ENCODE results near the gene JMJD8.
A peak's percentile ranks its signal among the peaks of the same experiment; 100 is the strongest.

JMJD8 gene

DNA sequence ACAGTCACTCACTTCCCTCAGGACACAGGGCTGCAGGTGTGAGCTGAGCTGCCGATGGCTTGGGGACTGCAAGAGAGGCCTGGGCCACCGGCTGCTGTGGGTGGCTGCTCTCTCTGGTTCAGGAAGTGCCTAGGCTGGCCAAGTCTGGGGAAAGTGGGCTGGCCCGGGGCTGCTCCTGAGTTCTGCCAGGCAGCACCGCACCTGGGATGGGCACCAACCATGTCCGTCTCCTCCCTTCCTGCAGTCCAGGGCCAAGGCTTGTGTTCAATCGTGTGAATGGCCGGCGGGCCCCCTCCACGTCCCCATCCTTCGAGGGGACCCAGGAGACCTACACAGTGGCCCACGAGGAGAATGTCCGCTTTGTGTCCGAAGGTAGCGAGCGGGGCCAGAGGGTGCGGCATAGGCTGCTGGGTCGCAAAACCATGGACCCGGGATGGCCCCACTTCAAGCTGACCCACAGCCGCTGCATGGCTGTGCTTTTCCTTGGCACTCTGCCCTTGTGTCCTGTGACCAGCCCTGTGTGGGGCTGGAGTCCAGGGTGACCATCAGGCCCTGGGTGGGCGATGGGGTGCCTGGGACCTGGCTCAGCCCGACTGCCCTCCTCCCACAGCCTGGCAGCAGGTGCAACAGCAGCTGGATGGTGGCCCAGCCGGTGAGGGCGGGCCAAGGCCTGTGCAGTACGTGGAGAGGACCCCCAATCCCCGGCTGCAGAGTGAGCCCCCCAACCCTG is 36.8 kb downstream of the JMJD8 start:
- no peak for DNase-seq
- intact Hi-C loops (cut with DNase I) = no loop called here

DNA sequence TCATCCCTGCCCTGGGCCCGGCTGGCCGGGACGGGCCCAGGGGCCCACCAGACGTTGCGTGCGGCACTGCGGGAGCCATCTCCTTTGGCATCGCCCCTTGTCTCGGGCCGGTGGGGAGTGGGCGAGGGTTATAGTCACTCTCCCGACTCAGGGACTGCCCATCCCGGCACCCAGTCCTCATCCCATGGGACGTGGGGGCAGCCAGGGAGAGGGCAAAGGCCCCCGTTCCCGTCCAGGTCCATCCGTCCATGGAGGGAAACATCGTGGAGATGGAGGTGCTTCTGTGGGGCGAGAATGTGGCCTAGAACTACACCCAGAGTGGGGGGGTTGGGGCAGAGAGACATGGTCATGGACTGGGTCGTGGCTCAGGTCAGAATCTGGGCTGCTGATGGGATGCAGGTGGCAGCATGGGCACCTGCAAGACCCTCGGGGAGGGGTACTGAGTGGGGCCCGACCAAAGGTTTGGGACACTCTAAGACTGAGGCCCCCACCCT is 37.4 kb downstream of the JMJD8 start:
- intact Hi-C loops (cut with DNase I) = no loop called here
- no peak for DNase-seq

DNA sequence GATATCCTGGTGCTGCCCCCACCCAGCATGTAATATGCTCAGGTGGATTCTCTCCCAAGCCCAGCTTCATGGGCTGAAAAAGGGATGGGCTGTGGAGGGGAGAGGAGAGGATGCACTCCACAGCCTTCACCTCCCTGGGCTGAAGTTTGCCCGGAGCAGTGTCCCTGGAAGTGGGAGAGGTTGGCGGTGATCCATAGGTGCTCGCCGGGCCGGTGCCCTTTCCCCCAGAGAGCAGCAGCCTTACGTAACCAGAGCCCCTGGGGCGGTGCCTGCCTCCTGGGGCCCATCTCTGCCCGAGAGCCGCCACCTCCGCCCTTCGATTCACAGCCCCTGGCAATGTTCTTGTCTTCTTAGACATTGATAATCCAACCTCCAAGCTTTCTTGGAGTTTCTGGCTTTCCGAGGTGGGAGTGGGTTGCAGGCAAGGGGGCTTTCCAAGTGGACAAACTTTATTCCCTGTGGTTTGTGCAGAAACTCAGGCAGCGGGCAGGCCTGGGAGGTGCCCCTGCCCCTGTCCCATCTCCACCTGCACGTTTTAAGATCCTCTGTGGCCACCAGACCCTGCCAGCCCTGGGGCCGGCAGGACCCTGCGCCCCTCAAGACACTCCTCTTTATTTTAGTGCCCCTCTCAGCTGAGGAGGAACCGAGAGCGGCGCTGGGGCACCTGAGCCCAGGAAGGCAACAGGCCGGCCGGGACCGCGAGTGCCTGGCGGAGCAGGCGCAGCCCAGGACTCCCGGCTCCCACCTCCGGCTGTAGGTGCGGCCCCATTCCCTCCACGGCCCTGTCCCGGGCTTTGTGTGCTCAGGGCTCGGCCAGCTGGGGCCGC is 38.1 kb downstream of the JMJD8 start:
- DNase-seq = no peak
- intact Hi-C loops (cut with DNase I) = no loop called here

DNA sequence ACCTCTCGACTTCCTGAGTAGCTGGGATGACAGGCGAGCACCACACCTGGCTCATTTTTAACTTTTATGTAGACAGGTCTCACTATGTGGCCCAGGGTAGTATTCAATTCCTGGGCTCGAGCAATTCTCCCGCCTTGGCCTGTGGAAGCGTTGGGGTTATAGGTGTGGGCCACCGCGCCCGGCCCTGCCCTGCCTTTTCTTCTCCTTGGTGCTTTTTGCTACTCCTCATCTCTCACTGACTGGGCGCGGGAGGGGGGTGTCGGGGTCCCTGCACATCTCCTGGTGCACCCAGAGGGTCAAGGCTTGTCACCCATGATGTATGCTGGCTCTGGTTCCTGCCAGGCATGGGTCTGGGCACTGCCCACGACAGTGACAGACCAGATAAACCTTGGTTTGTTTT is 39.6 kb downstream of the JMJD8 start:
- intact Hi-C loops (cut with DNase I) = no loop called here
- DNase-seq = no peak

DNA sequence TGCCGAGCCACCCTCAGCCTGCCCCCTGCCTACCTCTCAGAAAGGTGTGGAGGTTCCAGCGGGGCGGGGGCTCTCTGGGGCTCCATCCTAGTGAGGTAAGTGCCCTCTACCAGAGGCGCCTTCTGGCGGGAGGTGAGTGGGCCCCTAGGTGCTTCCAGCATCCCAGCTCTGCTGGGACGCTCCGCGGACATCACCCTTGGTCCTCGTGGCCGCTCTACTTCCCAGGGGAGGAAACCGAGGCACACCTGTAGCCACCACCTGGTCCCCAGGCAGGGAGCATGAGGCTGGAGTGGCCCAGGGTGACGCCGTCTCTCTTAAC is 41.1 kb downstream of the JMJD8 start:
- intact Hi-C loops (cut with DNase I) = no loop called here
- DNase-seq = no peak

DNA sequence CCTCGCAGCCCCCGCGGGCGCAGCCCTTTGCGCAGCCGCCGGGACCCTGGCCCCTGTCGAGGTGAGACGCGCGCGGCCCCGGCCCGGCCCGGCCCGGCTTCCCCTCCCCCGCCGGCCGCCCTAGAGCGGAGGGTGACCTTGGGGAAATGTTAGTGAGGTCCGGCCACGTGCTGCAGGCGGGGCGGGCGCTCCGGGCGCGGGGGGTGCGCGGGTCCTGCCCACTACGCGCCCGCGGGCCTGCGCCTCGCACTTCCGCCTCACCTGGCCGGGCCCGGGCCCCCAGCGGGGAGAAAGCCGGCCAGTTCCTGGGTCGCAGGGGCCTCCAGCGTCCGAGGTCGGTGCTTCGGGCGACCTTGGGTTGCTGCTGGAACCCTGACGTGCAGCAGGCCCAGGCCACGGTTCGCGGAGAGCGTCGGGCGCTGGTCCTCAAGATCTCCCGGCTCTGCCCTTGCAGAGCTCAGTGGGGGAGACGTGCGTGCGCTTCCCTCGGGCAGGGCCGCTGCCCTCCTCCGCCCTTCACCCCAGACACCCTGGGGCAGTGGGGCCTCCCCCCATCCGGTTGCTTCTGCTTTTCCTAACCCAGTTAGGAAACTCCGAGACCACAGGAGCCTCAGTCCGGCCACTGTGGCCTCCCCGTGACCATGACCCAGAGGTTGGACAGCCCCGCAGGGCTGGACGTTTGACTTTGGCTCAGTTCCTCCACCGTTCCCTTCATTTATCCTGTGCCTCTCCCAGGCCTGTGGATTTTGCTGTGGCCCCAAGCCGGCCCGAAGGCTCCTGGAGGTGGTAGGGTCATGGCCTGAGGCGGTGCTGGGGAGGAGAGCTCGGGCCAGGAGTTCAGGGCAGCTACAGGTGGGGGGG is 41.7 kb downstream of the JMJD8 start:
- DNase-seq = peak in 4 of 10 donors; percentile 31 to 87 (median 48)
- intact Hi-C loops (cut with DNase I) = no loop called here

DNA sequence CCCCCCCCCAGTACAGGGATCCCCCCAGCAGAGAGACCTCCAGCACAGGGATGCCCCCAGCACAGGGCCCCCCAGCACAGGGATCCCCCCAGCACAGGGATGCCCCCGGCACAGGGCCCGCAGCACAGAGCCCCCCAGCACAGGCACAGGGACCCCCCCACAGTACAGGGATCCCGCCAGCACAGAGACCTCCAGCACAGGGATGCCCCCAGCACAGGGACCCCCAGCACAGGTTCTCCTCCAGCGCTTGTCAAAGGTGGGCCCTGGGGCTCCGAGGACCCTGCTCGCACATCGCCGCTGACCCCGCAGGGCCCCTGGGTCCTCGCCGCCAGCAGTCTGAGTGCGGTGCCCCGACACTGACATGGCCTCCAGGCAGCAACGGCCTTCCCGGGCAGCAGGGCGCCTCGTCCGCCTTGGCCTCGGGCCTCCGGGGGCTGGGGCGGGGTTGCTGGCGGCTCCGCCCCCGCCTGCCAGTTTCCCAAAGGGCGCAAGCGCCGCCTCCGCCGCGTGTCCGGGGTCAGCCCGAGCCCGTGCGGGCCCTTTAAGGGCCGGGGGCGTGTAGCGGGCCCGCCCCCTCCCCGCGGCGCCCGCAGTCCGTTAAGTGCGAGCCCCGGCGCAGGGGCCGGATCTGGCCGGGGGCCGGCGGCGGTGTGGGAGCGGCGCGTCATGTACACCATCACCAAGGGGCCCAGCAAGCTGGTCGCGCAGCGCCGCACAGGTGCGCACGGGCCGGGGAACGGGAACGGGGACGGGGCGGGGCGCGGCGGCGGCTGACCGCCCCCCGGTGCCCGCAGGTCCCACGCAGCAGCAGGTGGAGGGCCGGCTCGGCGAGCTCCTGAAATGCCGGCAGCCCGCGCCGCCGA is 42.6 kb downstream of the JMJD8 start, which contains the start of gene MCRIP2:
Gene MCRIP2 (plus strand): TSS at position 503 of the 863 bp plus-strand sequence. CDS start 164 bp downstream, at position 667.
- intact Hi-C loops (cut with DNase I) = no loop called here
- peak; percentile 62 to 96 (median 81) for DNase-seq

DNA sequence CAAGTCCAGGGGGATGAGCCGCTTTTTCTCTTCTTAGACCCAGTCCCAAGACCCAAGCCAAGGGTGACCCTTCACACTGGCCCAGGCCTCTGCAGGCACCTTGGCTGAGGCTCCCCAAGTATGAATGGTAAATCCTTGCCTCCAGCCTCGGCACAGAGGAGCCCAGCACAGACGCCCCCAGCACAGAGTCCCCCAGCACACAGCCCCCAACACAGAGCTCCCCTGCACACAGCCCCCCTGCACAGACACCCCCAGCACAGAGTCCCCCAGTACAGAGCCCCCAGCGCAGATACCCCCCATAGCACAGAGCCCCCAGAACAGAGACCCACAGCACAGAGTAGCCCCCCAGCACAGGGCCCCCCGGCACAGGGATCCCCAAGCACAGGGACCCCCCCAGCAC is 43.5 kb downstream of the JMJD8 start:
- intact Hi-C loops (cut with DNase I) = no loop called here
- DNase-seq = no peak

DNA sequence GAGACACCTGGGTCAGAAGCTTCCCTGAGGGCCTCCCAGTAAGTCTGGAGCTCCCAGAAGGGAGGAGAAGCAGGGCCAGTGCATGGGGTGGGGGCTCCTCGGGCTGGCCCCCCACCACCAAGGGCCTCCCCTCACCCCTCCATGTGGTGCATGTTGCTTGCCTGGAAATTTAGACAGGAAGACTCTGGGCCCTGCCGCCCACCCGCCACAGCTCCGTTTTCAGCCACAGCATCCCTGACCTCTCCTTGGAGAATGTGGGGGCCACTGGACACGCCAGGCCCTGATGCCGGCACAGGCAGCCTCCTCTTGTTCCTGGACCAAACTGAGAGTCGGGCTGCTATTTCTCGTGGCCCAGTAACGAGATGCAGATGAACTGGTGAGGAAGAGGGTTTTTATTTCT is 45.3 kb downstream of the JMJD8 start:
- DNase-seq = no peak
- intact Hi-C loops (cut with DNase I) = no loop called here

DNA sequence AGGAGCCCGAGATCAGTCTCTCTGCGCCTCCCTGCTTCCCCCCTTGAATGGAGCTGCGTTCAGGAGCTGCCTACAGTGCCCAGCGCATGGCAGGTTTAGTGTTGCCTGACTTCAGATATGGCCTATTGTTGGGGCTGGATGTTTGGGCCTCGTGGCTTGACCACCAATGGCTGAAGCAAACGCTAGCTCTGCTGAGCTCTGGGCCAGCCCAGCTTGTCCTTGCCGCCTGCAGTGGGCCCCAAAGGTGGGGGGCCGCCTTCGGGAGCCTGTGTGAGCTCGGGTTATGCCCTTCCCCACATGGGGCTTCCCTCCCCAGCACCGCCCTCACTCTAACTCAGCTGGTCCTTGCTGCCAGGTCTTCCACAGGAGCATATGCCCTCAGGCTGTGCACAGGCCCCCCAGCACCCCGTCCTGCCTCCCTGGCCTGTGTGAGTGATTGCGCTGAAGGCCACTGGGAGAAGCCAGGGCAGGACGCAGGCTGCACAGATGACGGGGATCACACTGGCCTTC is 46.0 kb downstream of the JMJD8 start:
- intact Hi-C loops (cut with DNase I) = no loop called here
- no peak for DNase-seq

DNA sequence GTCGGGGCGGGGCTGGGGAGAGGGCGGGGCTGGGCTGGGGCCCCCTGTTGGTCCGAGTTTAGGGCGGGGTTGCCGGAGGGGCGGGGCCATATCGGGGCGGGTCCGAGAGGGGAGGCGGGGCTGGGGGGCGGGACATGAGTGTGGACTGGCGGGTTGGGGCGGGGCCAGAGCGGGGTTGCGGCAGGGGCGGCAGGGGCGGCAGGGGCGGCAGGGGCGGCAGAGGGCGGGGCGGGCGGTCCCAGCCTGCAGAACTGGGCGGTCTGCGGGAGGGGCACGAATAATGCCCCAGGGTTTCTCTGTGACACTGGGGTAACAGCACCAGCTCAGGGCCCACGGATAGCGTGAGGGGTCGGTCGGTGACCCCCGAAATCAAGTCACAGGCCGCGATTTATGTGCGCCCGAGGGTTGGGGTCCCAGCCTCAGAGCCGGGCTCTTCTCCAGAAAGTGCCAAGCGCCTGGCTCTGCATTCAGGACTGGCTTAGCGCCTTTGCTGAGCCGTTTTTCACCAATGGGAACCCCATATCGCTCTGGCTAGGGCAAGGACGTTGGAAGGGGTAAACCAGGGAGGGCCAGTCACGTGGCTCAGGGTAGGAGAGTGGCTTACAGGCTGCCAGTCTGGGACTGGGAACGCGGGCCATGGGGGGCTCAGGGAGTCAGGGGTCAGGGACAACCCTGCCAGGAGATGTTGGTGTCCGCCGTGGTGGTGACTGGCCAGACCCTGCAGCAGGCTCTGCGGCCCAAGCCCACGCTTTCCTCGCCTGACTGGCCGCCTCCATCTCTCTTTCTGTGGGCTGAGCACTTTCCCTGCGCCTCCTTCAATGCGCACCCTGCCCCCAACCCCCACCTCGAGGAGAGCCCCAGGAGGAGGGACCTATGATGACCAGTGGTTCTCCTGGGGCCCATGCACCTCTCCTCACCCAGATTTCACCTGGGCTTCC is 46.8 kb downstream of the JMJD8 start:
- peak; percentile 83 to 98 (median 93) for DNase-seq
- intact Hi-C loops (cut with DNase I) = loop anchor here (2.0 kb wide), 1 partner anchor 45 kb away; no protein-coding TSS in a partner anchor

DNA sequence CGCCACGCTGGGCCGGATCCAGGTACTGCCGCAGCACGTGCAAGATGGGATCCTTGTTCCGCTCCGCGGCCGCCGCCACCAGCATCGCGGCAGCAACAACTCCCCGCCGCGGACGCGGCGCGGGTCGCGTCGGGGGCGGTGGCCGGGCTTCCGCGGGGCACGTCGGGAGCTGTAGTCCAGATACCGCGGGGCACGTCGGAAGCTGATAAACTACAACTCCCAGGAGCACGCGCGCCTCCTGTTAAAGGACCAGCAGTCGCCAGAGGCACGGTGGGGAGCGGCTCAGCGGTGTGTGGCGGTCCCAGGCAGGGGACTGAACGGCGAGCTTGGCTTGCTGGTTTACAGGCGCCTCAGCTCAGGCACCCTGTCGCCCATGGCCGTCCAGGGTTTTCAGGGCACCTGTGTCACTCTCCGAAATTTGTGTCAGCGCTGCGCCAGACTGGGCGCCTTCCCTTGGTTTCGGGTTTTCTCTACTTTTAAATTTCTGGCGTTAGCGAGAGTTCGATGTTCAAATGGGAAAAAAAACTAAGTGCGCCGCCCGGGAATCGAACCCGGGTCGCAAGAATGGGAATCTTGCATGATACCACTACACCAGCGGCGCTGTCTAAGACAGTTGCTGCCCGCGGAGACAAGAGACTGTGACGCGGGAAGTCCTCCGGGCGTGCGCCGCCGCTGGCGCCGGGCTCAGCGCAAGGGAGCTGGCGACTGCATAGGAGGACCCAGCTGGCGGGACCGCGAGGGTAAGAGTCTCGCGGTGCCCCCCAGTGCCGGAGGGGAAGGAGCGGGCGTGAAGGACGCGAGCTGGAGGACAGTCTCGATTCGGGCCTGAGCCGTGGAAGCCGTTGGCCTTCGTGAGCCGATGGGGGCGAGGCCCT is 47.7 kb downstream of the JMJD8 start, which contains the start of gene METTL26:
Gene METTL26 (minus strand): TSS at position 100 of the 875 bp plus-strand sequence. CDS start 15 bp downstream, at position 85.
- DNase-seq = peak; percentile 91 to 99 (median 97)
- intact Hi-C loops (cut with DNase I) = loop anchor here (2.0 kb wide), 1 partner anchor 44 kb away; no protein-coding TSS in a partner anchor

DNA sequence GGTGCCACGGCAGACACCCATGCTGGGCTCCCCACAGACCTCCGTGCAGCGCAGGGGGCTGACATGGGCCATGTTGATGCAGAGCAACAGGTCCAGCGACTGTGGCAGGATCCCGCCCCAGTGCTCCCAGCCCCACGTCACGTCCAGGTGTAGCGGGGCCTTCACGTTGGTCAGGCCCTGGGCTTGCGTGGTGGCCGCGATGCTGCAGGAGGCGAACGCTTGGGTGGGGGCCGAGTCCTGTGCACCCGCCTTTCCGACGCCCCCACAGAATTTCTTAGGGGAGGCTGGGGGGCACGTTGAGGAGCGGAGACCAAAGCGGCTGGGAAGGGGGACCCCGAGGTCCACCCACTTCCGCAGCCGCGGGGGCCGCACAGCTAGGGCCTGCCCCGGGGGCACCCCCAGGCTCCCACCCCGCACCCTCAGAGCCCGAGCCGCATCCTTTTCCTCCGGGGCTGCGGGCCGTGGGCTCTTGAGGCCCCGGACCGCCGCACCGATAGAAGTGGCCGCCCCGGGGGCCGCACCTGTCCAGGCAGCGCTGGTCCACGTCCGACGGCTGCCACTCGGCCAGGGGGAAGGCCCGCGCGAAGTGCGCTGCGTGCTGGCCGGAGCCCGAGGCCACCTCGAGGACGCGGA is 48.4 kb downstream of the JMJD8 start:
- intact Hi-C loops (cut with DNase I) = loop anchor here (2.0 kb wide), 1 partner anchor 43 kb away; no protein-coding TSS in a partner anchor
- no peak for DNase-seq

DNA sequence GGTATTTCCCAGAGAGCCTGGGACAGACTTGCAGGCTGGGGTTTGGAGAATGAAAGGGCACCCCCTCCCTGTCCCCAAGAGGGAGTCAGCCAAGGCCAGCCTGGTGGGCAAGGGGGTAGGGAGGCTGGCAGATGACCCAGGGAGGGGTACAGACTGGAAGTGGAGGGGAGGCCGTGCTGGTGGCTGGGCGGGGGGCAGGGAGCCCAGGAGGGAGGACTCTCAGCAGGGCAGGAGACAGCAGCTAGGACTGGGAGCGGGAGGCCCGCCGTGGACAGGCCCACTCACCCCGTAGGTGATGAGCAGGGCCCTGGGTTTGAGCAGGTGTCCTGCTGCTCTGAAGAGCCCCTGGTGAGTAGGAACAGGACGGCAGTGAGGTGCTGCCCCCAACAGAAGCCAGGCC is 49.1 kb downstream of the JMJD8 start:
- DNase-seq = no peak
- intact Hi-C loops (cut with DNase I) = no loop called here

DNA sequence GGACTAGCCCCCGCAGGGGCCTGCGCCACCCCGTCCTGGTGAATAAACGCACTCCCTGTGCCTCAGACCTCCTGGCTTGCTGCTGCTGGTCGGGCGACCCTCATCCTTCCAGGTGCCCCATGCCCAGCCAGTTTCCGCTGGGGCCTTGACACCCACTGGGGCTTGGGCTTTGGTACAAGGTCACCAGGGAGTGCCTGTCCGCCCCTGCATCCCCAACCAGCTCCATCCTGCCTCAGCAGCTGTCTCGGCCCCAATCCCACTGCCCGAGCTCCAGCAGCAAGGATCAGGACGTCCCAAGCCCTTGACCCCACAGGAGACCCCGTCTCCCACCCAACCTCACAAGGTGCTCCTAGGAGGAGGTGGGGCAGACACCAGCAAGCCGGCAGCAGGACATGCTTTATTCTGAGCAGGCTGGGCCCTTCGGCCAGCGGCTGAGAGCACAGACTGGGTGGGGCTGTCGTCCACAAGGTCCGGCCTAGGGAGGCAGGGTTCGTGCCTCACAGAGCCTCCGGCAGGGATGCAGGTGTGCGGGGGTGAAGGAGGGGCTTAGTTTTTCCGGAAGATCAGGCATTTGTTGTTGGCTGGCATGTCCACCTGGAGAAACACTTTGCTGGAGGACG is 50.0 kb downstream of the JMJD8 start:
- intact Hi-C loops (cut with DNase I) = no loop called here
- no peak for DNase-seq

DNA sequence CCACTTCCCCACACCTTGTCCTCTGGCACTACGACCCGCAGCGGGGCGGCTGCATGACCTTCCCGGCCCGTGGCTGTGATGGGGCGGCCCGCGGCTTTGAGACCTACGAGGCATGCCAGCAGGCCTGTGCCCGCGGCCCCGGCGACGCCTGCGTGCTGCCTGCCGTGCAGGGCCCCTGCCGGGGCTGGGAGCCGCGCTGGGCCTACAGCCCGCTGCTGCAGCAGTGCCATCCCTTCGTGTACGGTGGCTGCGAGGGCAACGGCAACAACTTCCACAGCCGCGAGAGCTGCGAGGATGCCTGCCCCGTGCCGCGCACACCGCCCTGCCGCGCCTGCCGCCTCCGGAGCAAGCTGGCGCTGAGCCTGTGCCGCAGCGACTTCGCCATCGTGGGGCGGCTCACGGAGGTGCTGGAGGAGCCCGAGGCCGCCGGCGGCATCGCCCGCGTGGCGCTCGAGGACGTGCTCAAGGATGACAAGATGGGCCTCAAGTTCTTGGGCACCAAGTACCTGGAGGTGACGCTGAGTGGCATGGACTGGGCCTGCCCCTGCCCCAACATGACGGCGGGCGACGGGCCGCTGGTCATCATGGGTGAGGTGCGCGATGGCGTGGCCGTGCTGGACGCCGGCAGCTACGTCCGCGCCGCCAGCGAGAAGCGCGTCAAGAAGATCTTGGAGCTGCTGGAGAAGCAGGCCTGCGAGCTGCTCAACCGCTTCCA is 50.6 kb downstream of the JMJD8 start:
- intact Hi-C loops (cut with DNase I) = no loop called here
- DNase-seq = no peak

Measured in posterior cingulate gyrus (tissue), 11 donors.